ENCODE data around the gene SLC25A21.
"Not testable (repeated sequence)": the region's sequence is repeated elsewhere in the genome, so short reads cannot be mapped to it uniquely, and the experiment has no call there.

The SLC25A21 gene

GRCh38 chr14:36896300-36896699 is 276.1 kb downstream of the SLC25A21 start:
- H3K27me3 Mint-ChIP-seq, H3K36me3 Mint-ChIP-seq, CTCF ChIA-PET, H3K27ac Mint-ChIP-seq, DNase-seq, H3K4me1 Mint-ChIP-seq, H3K9me3 Mint-ChIP-seq, H3K4me3 Mint-ChIP-seq: not testable (repeated sequence)

- H3K36me3 Mint-ChIP-seq = no peaks in the 10 kb centered on the region
- H3K9me3 Mint-ChIP-seq = no peaks in the 10 kb centered on the region
- no peak overlapping the region for H3K4me3 Mint-ChIP-seq
- no peaks in the 10 kb centered on the region for H3K4me1 Mint-ChIP-seq
- no peak for DNase-seq
- no peak overlapping the region for H3K27ac Mint-ChIP-seq
- CTCF ChIA-PET = no interaction called here
- no peaks in the 10 kb centered on the region for H3K27me3 Mint-ChIP-seq
Observed at GRCh38 chr14:36884049-36884448, 288.4 kb downstream of the SLC25A21 start.

- H3K4me1 Mint-ChIP-seq = no peaks in the 10 kb centered on the region
- CTCF ChIA-PET = no interaction called here
- H3K27ac Mint-ChIP-seq = no peak overlapping the region
- H3K9me3 Mint-ChIP-seq = no peaks in the 10 kb centered on the region
- no peaks in the 10 kb centered on the region for H3K36me3 Mint-ChIP-seq
- H3K4me3 Mint-ChIP-seq = no peak overlapping the region
- DNase-seq = no peak
- H3K27me3 Mint-ChIP-seq = no peaks in the 10 kb centered on the region
Observed at GRCh38 chr14:36880276-36880675, 292.1 kb downstream of the SLC25A21 start.

- H3K9me3 Mint-ChIP-seq = no peaks in the 10 kb centered on the region
- DNase-seq = no peak
- H3K27me3 Mint-ChIP-seq = no peaks in the 10 kb centered on the region
- no peaks in the 10 kb centered on the region for H3K36me3 Mint-ChIP-seq
- CTCF ChIA-PET = no interaction called here
- H3K4me3 Mint-ChIP-seq = no peak overlapping the region
- no peaks in the 10 kb centered on the region for H3K4me1 Mint-ChIP-seq
- H3K27ac Mint-ChIP-seq = no peak overlapping the region
Observed at GRCh38 chr14:36879558-36879957, 292.8 kb downstream of the SLC25A21 start.

GRCh38 chr14:36874396-36875138 is 297.8 kb downstream of the SLC25A21 start:
- Mint-ChIP-seq H3K9me3 (peaks cover 1% of the 10 kb centered on the region), H3K36me3 (no peaks in the 10 kb centered on the region), H3K27me3 (no peaks in the 10 kb centered on the region), H3K27ac (no peak overlapping the region), H3K4me1 (no peaks in the 10 kb centered on the region), H3K4me3 (no peak overlapping the region)
- CTCF ChIA-PET = no interaction called here
- no peak for DNase-seq

GRCh38 chr14:36870776-36871175 is 301.6 kb downstream of the SLC25A21 start:
- H3K36me3 Mint-ChIP-seq = no peaks in the 10 kb centered on the region
- H3K27me3 Mint-ChIP-seq = no peaks in the 10 kb centered on the region
- H3K9me3 Mint-ChIP-seq = peaks cover 1% of the 10 kb centered on the region
- H3K4me1 Mint-ChIP-seq = no peaks in the 10 kb centered on the region
- H3K27ac Mint-ChIP-seq = no peak overlapping the region
- no peak overlapping the region for H3K4me3 Mint-ChIP-seq
- CTCF ChIA-PET = interaction anchor here (0.5 kb wide), 1 partner anchor 313 kb away, joined by 3 read pairs; no protein-coding TSS in a partner anchor
- no peak for DNase-seq

GRCh38 chr14:36869125-36869524 is 303.3 kb downstream of the SLC25A21 start:
- no peak for DNase-seq
- no peak overlapping the region for H3K4me3 Mint-ChIP-seq
- no peaks in the 10 kb centered on the region for H3K27me3 Mint-ChIP-seq
- no peaks in the 10 kb centered on the region for H3K4me1 Mint-ChIP-seq
- H3K9me3 Mint-ChIP-seq = peaks cover 1% of the 10 kb centered on the region
- CTCF ChIA-PET = no interaction called here
- no peak overlapping the region for H3K27ac Mint-ChIP-seq
- H3K36me3 Mint-ChIP-seq = no peaks in the 10 kb centered on the region

- no peaks in the 10 kb centered on the region for H3K36me3 Mint-ChIP-seq
- H3K4me1 Mint-ChIP-seq = no peaks in the 10 kb centered on the region
- peaks cover 5% of the 10 kb centered on the region for H3K9me3 Mint-ChIP-seq
- no peaks in the 10 kb centered on the region for H3K27me3 Mint-ChIP-seq
- no peak overlapping the region for H3K27ac Mint-ChIP-seq
- no peak overlapping the region for H3K4me3 Mint-ChIP-seq
- CTCF ChIA-PET = no interaction called here
- no peak for DNase-seq
Observed at GRCh38 chr14:36866867-36867266, 305.5 kb downstream of the SLC25A21 start.

- Mint-ChIP-seq H3K36me3 (no peaks in the 10 kb centered on the region), H3K4me1 (no peaks in the 10 kb centered on the region), H3K4me3 (no peak overlapping the region), H3K9me3 (peaks cover 4% of the 10 kb centered on the region), H3K27ac (no peak overlapping the region), H3K27me3 (no peaks in the 10 kb centered on the region)
- CTCF ChIA-PET = no interaction called here
- DNase-seq = no peak
Observed at GRCh38 chr14:36863271-36863670, 309.1 kb downstream of the SLC25A21 start.

- H3K9me3 Mint-ChIP-seq, H3K27me3 Mint-ChIP-seq, H3K27ac Mint-ChIP-seq, H3K4me1 Mint-ChIP-seq, H3K36me3 Mint-ChIP-seq, H3K4me3 Mint-ChIP-seq, DNase-seq, CTCF ChIA-PET: not testable (repeated sequence)
Observed at GRCh38 chr14:36862237-36862636, 310.2 kb downstream of the SLC25A21 start.

- Mint-ChIP-seq H3K27ac (no peak overlapping the region), H3K36me3 (no peaks in the 10 kb centered on the region), H3K27me3 (no peaks in the 10 kb centered on the region), H3K9me3 (peaks cover 6% of the 10 kb centered on the region), H3K4me3 (no peak overlapping the region), H3K4me1 (no peaks in the 10 kb centered on the region)
- DNase-seq = no peak
- CTCF ChIA-PET = no interaction called here
Observed at GRCh38 chr14:36860831-36861230, 311.6 kb downstream of the SLC25A21 start.

- H3K36me3 Mint-ChIP-seq = no peaks in the 10 kb centered on the region
- peaks cover 6% of the 10 kb centered on the region for H3K9me3 Mint-ChIP-seq
- no peaks in the 10 kb centered on the region for H3K27me3 Mint-ChIP-seq
- no peak for DNase-seq
- no peak overlapping the region for H3K4me3 Mint-ChIP-seq
- H3K27ac Mint-ChIP-seq = no peak overlapping the region
- H3K4me1 Mint-ChIP-seq = no peaks in the 10 kb centered on the region
- CTCF ChIA-PET = no interaction called here
Observed at GRCh38 chr14:36859119-36859518, 313.3 kb downstream of the SLC25A21 start.

GRCh38 chr14:36857842-36858445 is 314.5 kb downstream of the SLC25A21 start:
- no peaks in the 10 kb centered on the region for H3K4me1 Mint-ChIP-seq
- H3K27ac Mint-ChIP-seq = no peak overlapping the region
- CTCF ChIA-PET = no interaction called here
- H3K9me3 Mint-ChIP-seq = peaks cover 6% of the 10 kb centered on the region
- DNase-seq = no peak
- no peak overlapping the region for H3K4me3 Mint-ChIP-seq
- no peaks in the 10 kb centered on the region for H3K27me3 Mint-ChIP-seq
- H3K36me3 Mint-ChIP-seq = no peaks in the 10 kb centered on the region

- no peak for DNase-seq
- CTCF ChIA-PET = no interaction called here
- no peaks in the 10 kb centered on the region for H3K4me1 Mint-ChIP-seq
- H3K27me3 Mint-ChIP-seq = no peaks in the 10 kb centered on the region
- no peaks in the 10 kb centered on the region for H3K36me3 Mint-ChIP-seq
- no peak overlapping the region for H3K27ac Mint-ChIP-seq
- no peak overlapping the region for H3K4me3 Mint-ChIP-seq
- H3K9me3 Mint-ChIP-seq = peaks cover 6% of the 10 kb centered on the region
Observed at GRCh38 chr14:36857136-36857535, 315.3 kb downstream of the SLC25A21 start.

- CTCF ChIA-PET = no interaction called here
- peaks cover 3% of the 10 kb centered on the region for H3K9me3 Mint-ChIP-seq
- DNase-seq = no peak
- H3K27ac Mint-ChIP-seq = no peak overlapping the region
- no peak overlapping the region for H3K4me3 Mint-ChIP-seq
- H3K4me1 Mint-ChIP-seq = no peaks in the 10 kb centered on the region
- no peaks in the 10 kb centered on the region for H3K27me3 Mint-ChIP-seq
- no peaks in the 10 kb centered on the region for H3K36me3 Mint-ChIP-seq
Observed at GRCh38 chr14:36856095-36856878, 316.1 kb downstream of the SLC25A21 start.
